HG02840 (cell line): ENCODE data around the gene ARR3.
"Not testable (repeated sequence)": the region's sequence is repeated elsewhere in the genome, so short reads cannot be mapped to it uniquely, and the experiment has no call there.

Source experiments
- ATAC-seq: cut with Tn5 transposase; IDR thresholded peaks from one replicate; pipeline ENCODE4 v1.9.1; 2021; ENCODE audit warnings: mild to moderate bottlenecking, moderate library complexity, moderate number of reproducible peaks; ENCODE audit not compliant: unreplicated experiment, low FRiP score

ARR3 gene

DNA sequence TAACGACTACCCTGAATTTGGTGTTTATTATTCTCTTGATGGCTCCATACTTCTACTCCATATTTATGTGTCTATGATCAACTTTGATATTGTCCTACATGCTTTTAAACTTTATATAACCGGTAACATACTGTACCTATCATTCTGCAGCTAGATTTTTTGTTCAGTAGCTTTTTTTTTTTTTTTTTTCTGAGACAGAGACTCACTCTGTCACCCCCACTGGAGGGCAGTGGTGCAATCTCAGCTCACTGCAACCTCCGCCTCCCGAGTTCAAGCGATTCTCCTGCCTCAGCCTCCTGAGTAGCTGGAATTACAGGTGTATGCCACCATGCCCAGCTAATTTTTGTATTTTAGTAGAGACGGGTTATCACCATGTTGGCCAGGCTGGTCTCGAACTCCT is 5.9 kb downstream of the ARR3 start:
- ATAC-seq: not testable (repeated sequence)

- ATAC-seq: no peak
Measured at GRCh38 chrX:70279081-70279480, 10.9 kb downstream of the ARR3 start.

- ATAC-seq: no peak
Measured at GRCh38 chrX:70280573-70280972, 12.4 kb downstream of the ARR3 start.

- ATAC-seq: no peak
Measured at GRCh38 chrX:70281951-70282350, 13.8 kb downstream of the ARR3 start, which contains the start of gene RAB41. TSS of gene RAB41 (plus strand) at chrX:70282172. CDS start at chrX:70282218, 46 bp downstream.

DNA sequence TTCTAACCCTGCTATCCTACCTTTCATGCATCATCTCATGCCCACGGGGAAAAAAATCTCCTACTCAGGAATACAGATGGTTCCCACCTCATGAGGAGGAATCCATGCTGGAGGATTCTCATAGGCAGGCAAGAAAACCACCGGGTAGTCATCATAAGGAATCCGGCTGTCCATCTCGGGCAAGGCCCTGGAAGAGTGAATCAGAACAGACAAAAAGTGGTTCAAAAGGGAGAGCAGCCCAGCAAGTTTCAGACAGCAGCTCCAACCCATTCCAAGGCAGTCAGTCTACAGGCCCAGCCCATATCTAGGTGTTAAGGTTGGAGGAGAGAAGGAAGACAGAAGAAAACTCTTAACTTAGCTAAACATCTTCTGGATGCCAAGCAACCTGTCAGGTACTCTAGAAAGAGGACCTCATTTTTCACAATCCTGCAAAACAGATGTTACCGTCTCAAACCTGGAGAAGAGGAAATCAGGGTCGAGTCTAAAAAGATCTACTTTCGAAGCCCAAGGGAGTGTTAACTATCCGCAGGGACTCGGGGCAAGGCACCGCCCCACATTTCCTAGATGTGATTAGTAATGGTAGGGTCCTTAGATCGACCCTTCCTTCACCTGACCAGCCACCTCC is 21.1 kb downstream of the ARR3 start:
- peak; percentile 8 for ATAC-seq

DNA sequence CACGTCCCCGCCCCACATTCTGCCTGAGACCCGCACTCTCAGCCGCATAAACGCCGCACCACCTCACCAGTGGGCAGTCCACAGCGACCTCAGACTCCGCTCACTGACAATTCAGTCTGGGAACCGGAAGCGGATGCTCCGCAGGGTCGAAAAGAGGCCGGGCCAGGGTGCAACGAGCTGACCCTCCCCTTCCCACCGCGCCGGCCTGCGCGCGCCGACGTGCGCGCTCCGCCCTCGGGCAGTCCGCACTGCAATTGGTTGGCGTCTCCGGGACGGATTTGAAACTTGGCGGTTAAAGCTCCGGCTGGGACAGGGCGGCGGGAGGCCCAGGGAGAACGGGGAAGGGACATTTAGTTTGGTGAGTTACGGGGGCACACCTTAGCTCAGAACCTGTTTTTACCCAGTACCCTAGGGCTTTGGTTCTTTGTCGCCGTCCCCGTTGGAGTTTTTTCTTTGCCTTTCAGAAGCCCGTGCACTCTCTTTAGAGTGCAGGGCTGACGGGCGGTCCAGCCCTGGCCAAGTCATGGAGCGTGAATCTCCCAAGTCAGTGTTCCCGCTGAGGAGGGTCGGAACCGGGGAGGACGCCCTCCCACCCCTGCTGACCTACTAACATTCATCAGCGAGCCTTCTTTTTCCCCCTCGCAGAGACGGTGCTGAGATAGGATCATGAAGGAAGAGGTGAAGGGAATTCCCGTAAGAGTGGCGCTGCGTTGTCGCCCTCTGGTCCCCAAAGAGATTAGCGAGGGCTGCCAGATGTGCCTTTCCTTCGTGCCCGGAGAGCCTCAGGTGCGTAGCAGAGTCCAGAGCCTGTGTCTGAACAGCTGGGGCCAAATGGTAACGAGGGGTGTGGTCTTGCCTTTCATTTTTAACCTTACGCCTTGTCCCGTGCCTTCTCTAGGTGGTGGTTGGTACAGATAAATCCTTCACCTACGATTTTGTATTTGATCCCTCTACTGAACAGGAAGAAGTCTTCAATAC is 21.9 kb downstream of the ARR3 start, which contains the start of the genes KIF4A and PDZD11:
KIF4A (plus strand) TSS at position 312 of the 978 bp plus-strand sequence; CDS start at position 667, 355 bp downstream.
PDZD11 (minus strand) TSS at position 135 of the 978 bp plus-strand sequence. CDS start 586 bp downstream, outside the sequence.
- ATAC-seq: peak; percentile 96

GRCh38 chrX:70292788-70293187 is 24.7 kb downstream of the ARR3 start:
- ATAC-seq: no peak

- ATAC-seq: no peak
Measured at GRCh38 chrX:70293621-70294020, 25.5 kb downstream of the ARR3 start.

DNA sequence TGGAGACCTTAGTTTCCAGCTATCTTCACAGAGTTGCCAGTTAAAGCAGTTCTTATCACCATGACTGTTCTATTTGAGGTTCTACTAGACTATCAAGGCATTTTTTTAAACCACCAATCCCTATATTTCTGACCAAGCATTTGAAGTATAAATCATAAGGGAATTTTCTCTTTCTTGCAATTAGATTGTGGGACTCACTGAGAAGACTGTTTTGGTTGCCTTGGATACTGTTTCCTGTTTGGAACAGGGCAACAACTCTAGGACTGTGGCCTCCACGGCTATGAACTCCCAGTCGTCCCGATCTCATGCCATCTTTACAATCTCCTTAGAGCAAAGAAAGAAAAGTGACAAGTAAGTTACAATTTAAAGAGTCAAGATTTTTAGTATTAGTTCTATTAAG is 33.6 kb downstream of the ARR3 start:
- no peak for ATAC-seq

DNA sequence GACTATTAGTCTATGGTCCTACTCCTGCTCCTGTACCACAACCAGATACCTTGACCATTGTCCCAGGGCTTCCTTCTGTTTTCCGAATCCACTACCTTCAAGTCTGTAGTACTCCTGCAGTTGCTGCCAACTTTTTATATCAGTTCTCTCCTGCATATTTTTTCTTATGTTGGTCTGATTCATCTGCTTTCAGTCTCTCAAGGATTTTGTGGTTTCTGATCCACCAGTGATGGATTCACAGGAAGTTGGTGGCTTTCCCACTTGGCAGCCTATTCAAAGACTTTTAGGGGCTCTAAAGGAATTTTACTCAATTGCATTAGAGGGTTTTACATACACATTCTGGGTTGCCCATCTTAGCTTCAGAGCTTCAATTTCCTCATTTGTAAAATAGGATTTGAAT is 45.4 kb downstream of the ARR3 start:
- ATAC-seq: no peak

GRCh38 chrX:70322784-70323183 is 54.6 kb downstream of the ARR3 start:
- no peak for ATAC-seq

GRCh38 chrX:70323628-70324027 is 55.5 kb downstream of the ARR3 start:
- ATAC-seq: not testable (repeated sequence)

- no peak for ATAC-seq
Measured at GRCh38 chrX:70324326-70324725, 56.2 kb downstream of the ARR3 start.

DNA sequence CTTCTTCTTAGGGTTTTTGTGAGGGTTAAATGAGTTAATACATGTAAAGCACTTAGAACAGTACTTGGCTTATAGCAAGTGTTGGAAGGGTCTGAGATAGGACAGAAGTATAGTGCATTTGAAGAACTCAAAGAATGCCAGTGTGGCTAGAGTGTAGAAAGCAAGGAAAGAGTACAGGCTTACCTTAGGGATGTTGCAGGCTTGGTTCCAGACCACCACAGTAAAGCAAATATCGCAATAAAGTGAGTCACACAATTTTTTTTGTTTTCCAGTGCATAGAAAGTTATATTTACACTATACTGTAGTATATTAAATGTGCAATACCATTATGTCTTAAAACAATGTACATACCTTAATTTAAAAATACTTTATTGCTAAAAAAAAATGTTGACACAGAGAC is 63.0 kb downstream of the ARR3 start:
- no peak for ATAC-seq
